ENCODE data around the gene SOCS2. TPM values are rescaled to one million over a fixed set of nuclear protein-coding genes. Genes with fewer than 3 reads are reported as not detected.

The SOCS2 gene
- 10.2 and 31.3 TPM in 2 replicates for total RNA-seq

DNA sequence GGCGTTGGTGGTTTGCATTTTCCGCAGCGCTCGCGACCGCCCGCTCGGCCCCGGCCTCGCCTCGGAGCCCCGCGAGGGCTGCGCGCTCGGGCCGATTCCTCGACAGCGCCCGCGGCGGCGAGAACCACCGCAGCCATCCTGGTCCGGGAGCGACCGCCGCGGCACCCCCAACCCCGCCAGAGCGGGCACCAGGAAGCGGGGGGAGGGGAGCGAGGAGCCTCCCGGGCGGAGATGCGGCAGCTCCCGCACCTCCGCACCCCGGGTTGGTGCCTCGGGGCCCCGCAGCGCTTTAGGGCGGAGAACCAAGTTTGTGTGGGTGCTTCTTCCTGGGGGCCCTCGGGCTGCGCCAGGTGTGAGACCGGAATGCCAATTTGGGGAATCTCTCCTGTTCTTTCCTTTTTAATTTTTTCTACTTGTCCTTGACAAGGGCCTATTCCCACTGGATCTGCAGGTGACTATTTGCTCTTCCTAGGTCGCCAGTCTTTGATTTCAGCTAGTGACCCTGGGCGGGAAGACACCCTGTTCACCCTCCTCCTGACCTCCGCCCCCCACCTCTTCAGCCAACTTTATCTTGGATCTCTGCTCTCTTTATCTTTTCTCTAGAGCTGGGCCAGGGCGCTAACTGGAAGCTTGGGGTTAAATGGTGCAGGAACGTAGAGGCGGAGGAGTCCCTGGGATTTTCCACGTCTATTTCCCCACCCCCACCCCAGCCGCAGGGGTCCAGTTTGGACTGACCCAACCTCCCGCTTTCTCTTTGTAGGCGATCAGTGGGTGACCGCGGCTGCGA is at the start of gene SOCS2:
Gene SOCS2, plus strand, starts transcription at position 751 of the 787 bp plus-strand sequence. CDS start 223 bp downstream, outside the sequence.

Other genes with a start within 250 kb of the SOCS2 start
- 54.1 and 102 TPM in 2 replicates for gene NUDT4, start 194.8 kb upstream of the SOCS2 start, total RNA-seq
- 48.2 and 91.6 TPM in 2 replicates for gene UBE2N, start 130.7 kb upstream of the SOCS2 start, total RNA-seq
- gene MRPL42, start 105.2 kb upstream of the SOCS2 start, total RNA-seq, result 67.4 and 87.2 TPM in 2 replicates
- 15.1 and 22.6 TPM in 2 replicates for gene CRADD, start 104.7 kb downstream of the SOCS2 start, total RNA-seq

Data from regular cardiac myocyte (primary cell).